HepG2 (cell line): Measurements from ENCODE around the gene SMARCB1. TPM values are rescaled to one million over a fixed set of nuclear protein-coding genes. Genes with fewer than 3 reads are reported as not detected.
A peak's percentile ranks its signal among the peaks of the same experiment; 100 is the strongest.

Experiments used
- CBX5 ChIP-seq: sonication (generic); formaldehyde crosslinking; IDR thresholded peaks from 2 replicates; pipeline ENCODE4 v1.4.0; 2020; ENCODE audit warnings: missing genetic modification reagents, borderline replicate concordance
- EED ChIP-seq: sonication (generic); formaldehyde crosslinking; IDR thresholded peaks from 2 replicates; pipeline ENCODE4 v1.5.0; 2020; ENCODE audit warnings: mild to moderate bottlenecking, missing genetic modification reagents
- ELF4 ChIP-seq: sonication (generic); formaldehyde crosslinking; IDR thresholded peaks from 2 replicates; pipeline ENCODE4 v1.5.0; 2020; ENCODE audit warnings: missing genetic modification reagents, mild to moderate bottlenecking, moderate library complexity, borderline replicate concordance
- FOXK2 ChIP-seq: fragments of 450-650 bp; IDR thresholded peaks from 2 replicates; pipeline ENCODE4 v1.6.1; 2016
- HCFC1 ChIP-seq: fragments of 150-350 bp; IDR thresholded peaks from 2 replicates; pipeline ENCODE4 v1.6.1; 2014; ENCODE audit warnings: low read depth, low read length
- JUND ChIP-seq: sonication (generic); formaldehyde crosslinking; IDR thresholded peaks from 2 replicates; pipeline ENCODE4 v1.8.0; 2022; ENCODE audit warnings: mild to moderate bottlenecking, missing genetic modification reagents
- KAT8 ChIP-seq: IDR thresholded peaks from 2 replicates; pipeline ENCODE4 v1.6.1; 2016; ENCODE audit warnings: missing genetic modification reagents, missing compliant biosample characterization
- MXD4 ChIP-seq: IDR thresholded peaks from 2 replicates; pipeline ENCODE4 v1.6.1; 2016; ENCODE audit warnings: mild to moderate bottlenecking, missing biosample characterization, missing genetic modification reagents
- ONECUT2 ChIP-seq: sonication (generic); formaldehyde crosslinking; IDR thresholded peaks from 2 replicates; pipeline ENCODE4 v1.4.0; 2020; ENCODE audit warnings: missing genetic modification reagents
- PAF1 ChIP-seq: IDR thresholded peaks from 2 replicates; pipeline ENCODE4 v1.6.1; 2016; ENCODE audit warnings: missing genetic modification reagents, missing compliant biosample characterization
- PHB2 ChIP-seq: fragments of 450-650 bp; IDR thresholded peaks from 2 replicates; pipeline ENCODE4 v1.6.1; 2018; ENCODE audit not compliant: partially characterized antibody
- RARA ChIP-seq: IDR thresholded peaks from 2 replicates; pipeline ENCODE4 v1.6.1; 2016; ENCODE audit warnings: missing genetic modification reagents, missing compliant biosample characterization
- RBAK ChIP-seq: sonication (generic); formaldehyde crosslinking; IDR thresholded peaks from 2 replicates; pipeline ENCODE4 v1.5.1; 2020; ENCODE audit warnings: mild to moderate bottlenecking, missing genetic modification reagents
- SALL2 ChIP-seq: sonication (generic); formaldehyde crosslinking; IDR thresholded peaks from 2 replicates; pipeline ENCODE4 v1.8.1; 2023; ENCODE audit warnings: mild to moderate bottlenecking, missing genetic modification reagents, inconsistent platforms
- SATB2 ChIP-seq: sonication (generic); formaldehyde crosslinking; IDR thresholded peaks from 2 replicates; pipeline ENCODE4 v1.5.0; 2020; ENCODE audit warnings: missing genetic modification reagents
- SP2 ChIP-seq: sonication (generic); formaldehyde crosslinking; IDR thresholded peaks from 2 replicates; pipeline ENCODE4 v1.5.1; 2020; ENCODE audit warnings: mild to moderate bottlenecking, missing genetic modification reagents
- SRF ChIP-seq: IDR thresholded peaks from 2 replicates; pipeline ENCODE4 v1.6.1; 2011; ENCODE audit warnings: mild to moderate bottlenecking, low read depth, low read length, moderate library complexity
- STAG1 ChIP-seq: sonication (generic); formaldehyde crosslinking; IDR thresholded peaks from 2 replicates; pipeline ENCODE4 v1.4.0; 2020; ENCODE audit warnings: missing genetic modification reagents
- TEAD2 ChIP-seq: sonication (generic); formaldehyde crosslinking; IDR thresholded peaks from 2 replicates; pipeline ENCODE4 v1.9.0; 2021; ENCODE audit warnings: missing genetic modification reagents
- ZNF207 ChIP-seq: fragments of 450-650 bp; IDR thresholded peaks from 2 replicates; pipeline ENCODE4 v1.6.1; 2016; ENCODE audit warnings: antibody characterized with exemption, borderline replicate concordance
- ZNF468 ChIP-seq: sonication (generic); formaldehyde crosslinking; IDR thresholded peaks from 2 replicates; pipeline ENCODE4 v1.8.0; 2022; ENCODE audit warnings: mild to moderate bottlenecking, moderate library complexity, missing genetic modification reagents
- ZNF777 ChIP-seq: sonication (generic); formaldehyde crosslinking; IDR thresholded peaks from 2 replicates; pipeline ENCODE4 v1.4.0; 2020; ENCODE audit warnings: missing genetic modification reagents
- polyA plus RNA-seq, 8 experiments: library from polyadenylated mRNA; depleted of rRNA in 3 of 8; stranded (reverse) in 7 of 8; unstranded in 1 of 8; fragments of >200 nt; fragmentation: Illumina TruSeq in 4 of 8; extraction: Trizol in 4 of 8; gene quantifications; 2 replicates each; pipeline versions ENCODE4 v1.2.1 to v1.2.3, GENCODE V29; 2011 to 2016; ENCODE audit warnings: low read depth in 4 of 8, missing spikeins in 1 of 8, mixed read lengths in 1 of 8; ENCODE audit not compliant: insufficient read depth in 1 of 8
- total RNA-seq, 5 experiments: library from RNA; depleted of rRNA; stranded (reverse); fragments of >200 nt; fragmentation: Illumina TruSeq; extraction: Trizol; gene quantifications; 2 replicates each; pipeline ENCODE4 v1.2.3, GENCODE V29; 2016; ENCODE audit warnings: low read depth in 1 of 5
- TF ChIP-seq, protein P1 (sequence below): sonication (generic); formaldehyde crosslinking; IDR thresholded peaks from 2 replicates; pipeline ENCODE4 v1.4.0; 2020; ENCODE audit warnings: mild to moderate bottlenecking, missing genetic modification reagents
- TF ChIP-seq, protein P2 (sequence below): sonication (generic); formaldehyde crosslinking; IDR thresholded peaks from 2 replicates; pipeline ENCODE4 v1.4.0; 2020; ENCODE audit warnings: low read depth, mild to moderate bottlenecking, missing genetic modification reagents
- TF ChIP-seq, protein P3 (sequence below): sonication (generic); formaldehyde crosslinking; IDR thresholded peaks from 2 replicates; pipeline ENCODE4 v1.5.0; 2020; ENCODE audit warnings: mild to moderate bottlenecking, missing genetic modification reagents

The SMARCB1 gene
- total and polyA plus RNA-seq, 2 of the 13 experiments (the other 11 are each of a cell fraction or from before 2014, with no cell fraction given) = 74.0 to 166 TPM

DNA sequence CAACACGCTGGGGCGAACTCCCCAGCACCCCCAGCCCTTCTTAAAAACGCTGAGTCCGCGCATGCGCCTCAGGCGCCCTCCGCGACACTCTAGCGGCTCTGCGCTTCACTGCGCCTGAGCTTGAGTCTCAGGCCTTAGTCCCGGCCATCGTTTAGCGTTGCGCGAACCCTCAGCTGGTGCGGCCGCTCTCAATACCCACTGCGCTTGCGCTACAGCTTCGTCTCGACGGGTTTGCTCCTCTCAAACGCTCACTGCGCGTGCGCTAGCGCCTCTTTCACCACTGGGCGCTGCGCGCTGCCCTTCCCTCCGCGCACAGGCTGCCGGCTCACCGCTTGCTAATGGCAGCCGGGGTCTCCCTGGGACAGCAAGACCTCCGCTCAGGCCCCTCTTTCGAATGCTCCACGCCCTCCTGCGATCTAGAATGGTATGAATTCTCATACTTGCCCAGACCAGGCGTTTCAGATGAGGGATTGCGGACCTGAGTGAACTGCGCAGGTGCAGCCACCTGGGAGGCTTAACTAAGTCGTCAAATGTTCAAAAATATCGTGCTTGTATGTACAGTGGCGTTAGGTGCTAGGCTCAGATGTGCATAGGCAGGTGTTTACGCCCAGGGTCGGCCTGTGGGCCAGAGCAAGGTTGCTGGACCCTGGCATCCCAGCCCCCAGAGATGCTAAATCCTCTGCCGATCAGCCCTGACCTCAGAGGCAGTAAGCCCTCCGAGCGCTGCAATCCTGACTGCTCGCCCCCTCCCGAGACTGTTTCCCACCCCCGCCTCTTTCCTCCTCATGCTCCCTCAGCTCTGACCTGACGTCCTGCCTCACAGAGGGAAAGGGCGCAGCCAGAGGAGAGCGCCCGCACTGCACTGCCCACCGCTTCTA, 71.1 kb downstream of the SMARCB1 start, which contains the start of gene SLC2A11 (continued):
- TF ChIP-seq PHB2 = no peak
- TF ChIP-seq MXD4 (CRISPR knock-in tag) = no peak
- 0 out of 2 replicates have a peak, but pooled peaks have one; percentile 36 for TF ChIP-seq RBAK (CRISPR knock-in tag)
- no peak for TF ChIP-seq SATB2 (CRISPR knock-in tag)
- TF ChIP-seq, protein P1, sequence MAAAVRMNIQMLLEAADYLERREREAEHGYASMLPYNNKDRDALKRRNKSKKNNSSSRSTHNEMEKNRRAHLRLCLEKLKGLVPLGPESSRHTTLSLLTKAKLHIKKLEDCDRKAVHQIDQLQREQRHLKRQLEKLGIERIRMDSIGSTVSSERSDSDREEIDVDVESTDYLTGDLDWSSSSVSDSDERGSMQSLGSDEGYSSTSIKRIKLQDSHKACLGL (CRISPR knock-in tag) = no peak
- TF ChIP-seq EED (CRISPR knock-in tag) = no peak
- no peak for TF ChIP-seq PAF1 (CRISPR knock-in tag)
- TF ChIP-seq, protein P2, sequence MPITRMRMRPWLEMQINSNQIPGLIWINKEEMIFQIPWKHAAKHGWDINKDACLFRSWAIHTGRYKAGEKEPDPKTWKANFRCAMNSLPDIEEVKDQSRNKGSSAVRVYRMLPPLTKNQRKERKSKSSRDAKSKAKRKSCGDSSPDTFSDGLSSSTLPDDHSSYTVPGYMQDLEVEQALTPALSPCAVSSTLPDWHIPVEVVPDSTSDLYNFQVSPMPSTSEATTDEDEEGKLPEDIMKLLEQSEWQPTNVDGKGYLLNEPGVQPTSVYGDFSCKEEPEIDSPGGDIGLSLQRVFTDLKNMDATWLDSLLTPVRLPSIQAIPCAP (CRISPR knock-in tag) = no peak
- TF ChIP-seq TEAD2 (CRISPR knock-in tag) = no peak
- TF ChIP-seq ZNF777 (CRISPR knock-in tag) = peak; percentile 65; the same call in 1 of the 2 replicates
- TF ChIP-seq RARA (CRISPR knock-in tag) = peak; percentile 32; the same call in 1 of the 2 replicates
- TF ChIP-seq HCFC1 = no peak
- no peak for TF ChIP-seq SRF
- TF ChIP-seq SALL2 = peak; percentile 53
- TF ChIP-seq ELF4 (CRISPR knock-in tag) = no peak
- no peak for TF ChIP-seq ONECUT2
- TF ChIP-seq, protein P3, sequence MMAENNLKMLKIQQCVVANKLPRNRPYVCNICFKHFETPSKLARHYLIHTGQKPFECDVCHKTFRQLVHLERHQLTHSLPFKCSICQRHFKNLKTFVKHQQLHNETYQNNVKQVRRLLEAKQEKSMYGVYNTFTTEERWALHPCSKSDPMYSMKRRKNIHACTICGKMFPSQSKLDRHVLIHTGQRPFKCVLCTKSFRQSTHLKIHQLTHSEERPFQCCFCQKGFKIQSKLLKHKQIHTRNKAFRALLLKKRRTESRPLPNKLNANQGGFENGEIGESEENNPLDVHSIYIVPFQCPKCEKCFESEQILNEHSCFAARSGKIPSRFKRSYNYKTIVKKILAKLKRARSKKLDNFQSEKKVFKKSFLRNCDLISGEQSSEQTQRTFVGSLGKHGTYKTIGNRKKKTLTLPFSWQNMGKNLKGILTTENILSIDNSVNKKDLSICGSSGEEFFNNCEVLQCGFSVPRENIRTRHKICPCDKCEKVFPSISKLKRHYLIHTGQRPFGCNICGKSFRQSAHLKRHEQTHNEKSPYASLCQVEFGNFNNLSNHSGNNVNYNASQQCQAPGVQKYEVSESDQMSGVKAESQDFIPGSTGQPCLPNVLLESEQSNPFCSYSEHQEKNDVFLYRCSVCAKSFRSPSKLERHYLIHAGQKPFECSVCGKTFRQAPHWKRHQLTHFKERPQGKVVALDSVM = no peak
- no peak for TF ChIP-seq JUND
- TF ChIP-seq STAG1 = 0 out of 2 replicates have a peak, but pooled peaks have one; percentile 4
- TF ChIP-seq CBX5 (CRISPR knock-in tag) = peak; percentile 61; the same call in 1 of the 2 replicates
- peak; percentile 35; the same call in 1 of the 2 replicates for TF ChIP-seq KAT8 (CRISPR knock-in tag)
- TF ChIP-seq SP2 (CRISPR knock-in tag) = no peak
- no peak for TF ChIP-seq ZNF207
- 0 out of 2 replicates have a peak, but pooled peaks have one; percentile 36 for TF ChIP-seq ZNF468 (CRISPR knock-in tag)
- no peak for TF ChIP-seq FOXK2
